NCI-H2107 treated with DMSO at 0.1 percent for 48 hours (cell line): Measurements from ENCODE around the gene KCNIP4.

Experiments used
- DNase-seq: peaks from one replicate; lab custom pipeline; 2025; ENCODE audit not compliant: unreplicated experiment; lab: John Stamatoyannopoulos, UW

KCNIP4 gene

DNA sequence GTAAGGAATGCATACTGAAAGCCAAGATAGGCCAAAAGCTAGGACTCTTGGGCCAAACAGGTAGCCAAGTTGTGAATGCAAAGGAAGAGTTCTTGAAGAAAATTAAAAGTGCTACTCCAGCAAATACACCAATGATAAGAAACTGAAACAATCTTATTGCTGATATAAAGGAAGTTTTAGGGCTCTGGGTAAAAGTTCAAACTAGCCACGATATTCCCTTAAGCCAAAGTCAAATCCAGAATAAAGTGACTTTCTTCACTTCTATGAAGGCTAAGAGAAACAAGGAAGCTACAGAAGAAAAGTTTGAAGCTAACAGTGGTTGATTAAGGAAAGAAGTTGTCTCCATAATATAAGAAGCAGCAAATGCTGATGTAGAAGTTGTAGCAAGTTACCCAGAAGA lies 850.7 kb downstream of the KCNIP4 start:
- DNase-seq = no peak

DNA sequence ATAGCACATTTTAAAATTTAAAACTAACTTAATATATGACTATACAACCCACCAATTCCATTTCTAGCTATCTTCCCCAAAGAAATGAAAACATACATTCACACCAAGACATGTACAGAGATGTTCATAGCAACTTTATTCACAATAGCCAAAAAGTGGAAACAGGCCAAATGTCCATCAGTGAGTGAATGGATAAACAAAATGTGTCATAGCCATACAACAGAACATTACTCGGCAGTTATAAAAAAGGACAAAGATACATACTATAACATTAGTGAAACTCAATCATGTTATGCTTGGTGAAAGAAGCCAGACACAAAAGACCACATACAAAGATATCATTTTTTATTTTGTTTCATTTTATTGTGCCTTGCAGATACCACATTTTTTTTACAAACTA lies 851.5 kb downstream of the KCNIP4 start:
- no peak for DNase-seq

DNA sequence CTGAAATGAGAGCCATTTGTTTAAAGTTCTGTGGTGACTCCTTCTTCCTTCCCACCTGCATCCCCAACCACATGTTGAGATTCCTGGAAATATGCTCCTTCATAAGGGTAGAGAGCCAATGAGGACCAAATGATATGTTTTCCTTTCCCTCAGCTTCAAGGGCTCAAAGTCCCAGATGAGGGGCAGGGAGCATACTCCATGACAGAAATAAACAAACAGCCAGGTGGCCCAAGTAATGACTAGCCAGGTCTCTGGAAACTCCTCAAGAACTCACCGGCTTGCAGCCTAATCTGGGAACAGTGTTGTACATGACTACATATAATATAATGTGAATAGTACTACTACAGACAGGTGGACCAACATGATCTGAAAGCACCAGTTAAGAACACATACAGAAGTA lies 856.0 kb downstream of the KCNIP4 start:
- no peak for DNase-seq

- DNase-seq = no peak
Observed at GRCh38 chr4:21090094-21090666, 858.4 kb downstream of the KCNIP4 start.

GRCh38 chr4:21083413-21083812 lies 865.2 kb downstream of the KCNIP4 start:
- DNase-seq = no peak

GRCh38 chr4:21077967-21078366 lies 870.6 kb downstream of the KCNIP4 start:
- no peak for DNase-seq

DNA sequence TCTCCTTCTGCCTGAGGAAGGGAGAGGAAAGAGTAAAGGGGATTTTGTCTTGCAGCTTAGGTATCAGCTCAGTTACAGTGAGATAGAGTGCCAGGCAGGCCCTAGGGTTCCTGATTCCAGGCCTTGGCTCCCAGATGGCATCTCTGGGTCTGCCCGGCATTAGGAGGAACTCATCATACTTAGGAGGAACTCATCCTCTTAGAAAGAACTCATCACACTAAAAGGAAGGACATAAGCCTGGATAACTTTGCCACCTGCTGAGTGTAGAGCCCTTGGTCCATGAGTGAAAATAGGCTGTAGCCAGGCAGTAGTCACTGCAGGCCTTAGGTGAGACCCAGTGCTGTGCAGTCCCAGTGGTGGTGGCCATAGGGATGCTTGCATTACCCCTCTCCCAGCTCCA lies 881.2 kb downstream of the KCNIP4 start:
- DNase-seq = no peak

- DNase-seq = no peak
Observed at GRCh38 chr4:21061902-21062301, 886.7 kb downstream of the KCNIP4 start.

DNA sequence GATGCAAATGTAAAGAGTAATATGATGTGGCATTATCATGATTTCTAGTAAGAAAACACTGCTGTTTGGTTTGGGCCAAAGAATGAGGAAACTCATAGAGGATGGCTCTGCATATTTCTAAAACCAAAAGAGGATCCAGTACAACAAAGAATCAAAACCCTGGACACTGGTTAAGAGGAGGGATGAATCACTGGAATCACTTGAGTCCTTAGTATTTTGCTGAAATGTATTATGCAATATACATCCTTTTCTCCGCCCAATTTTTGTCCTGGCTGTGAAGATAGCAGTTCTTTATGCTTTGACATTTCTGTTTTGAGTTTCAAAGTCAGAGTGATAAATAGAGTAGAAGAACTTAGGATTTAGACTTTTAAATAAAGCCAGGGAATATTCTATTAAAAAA lies 902.4 kb downstream of the KCNIP4 start:
- no peak for DNase-seq

GRCh38 chr4:21045119-21045518 lies 903.5 kb downstream of the KCNIP4 start:
- DNase-seq = no peak

- DNase-seq = no peak
Observed at GRCh38 chr4:21041708-21042107, 906.9 kb downstream of the KCNIP4 start.

DNA sequence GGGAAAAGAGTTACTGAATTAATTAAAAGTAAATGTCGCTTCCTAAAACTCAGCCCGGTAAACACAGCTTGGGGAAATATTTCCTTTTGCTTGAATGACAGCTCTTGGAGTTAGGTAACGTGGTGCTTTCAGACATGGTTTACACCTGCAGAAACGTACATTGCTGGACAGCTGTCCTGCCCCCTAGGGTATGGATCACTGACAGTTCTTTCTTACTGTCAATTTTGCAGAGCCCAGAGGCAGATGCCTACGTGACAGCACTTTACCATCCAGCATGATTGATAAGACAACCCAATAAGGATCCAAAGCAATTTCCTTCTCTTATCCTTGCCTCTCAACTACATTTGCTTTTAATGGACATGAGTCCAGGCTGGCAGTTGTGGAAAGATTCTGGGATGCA lies 913.8 kb downstream of the KCNIP4 start:
- no peak for DNase-seq

- no peak for DNase-seq
Observed at GRCh38 chr4:21032089-21032645, 916.4 kb downstream of the KCNIP4 start.

- DNase-seq = no peak
Observed at GRCh38 chr4:21018817-21019216, 929.8 kb downstream of the KCNIP4 start.

DNA sequence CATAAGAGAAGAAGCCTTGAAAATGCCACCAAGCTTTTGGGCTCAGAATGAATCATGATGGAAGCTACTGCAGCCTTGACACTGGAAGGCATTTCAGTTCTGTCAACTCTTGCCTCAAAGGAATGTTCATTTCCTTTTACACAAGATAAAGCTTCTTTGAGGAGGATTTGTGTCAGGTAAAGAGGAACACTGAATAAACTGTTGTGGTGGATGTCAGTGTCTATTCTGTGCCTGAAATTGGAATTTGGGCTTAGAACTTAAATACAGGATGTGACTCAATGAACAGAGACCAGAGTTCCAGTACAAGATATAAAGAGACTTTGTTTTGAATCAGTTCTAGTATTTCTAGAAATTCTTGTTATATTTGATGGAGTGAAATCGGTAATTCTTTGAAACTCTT lies 935.1 kb downstream of the KCNIP4 start:
- no peak for DNase-seq

DNA sequence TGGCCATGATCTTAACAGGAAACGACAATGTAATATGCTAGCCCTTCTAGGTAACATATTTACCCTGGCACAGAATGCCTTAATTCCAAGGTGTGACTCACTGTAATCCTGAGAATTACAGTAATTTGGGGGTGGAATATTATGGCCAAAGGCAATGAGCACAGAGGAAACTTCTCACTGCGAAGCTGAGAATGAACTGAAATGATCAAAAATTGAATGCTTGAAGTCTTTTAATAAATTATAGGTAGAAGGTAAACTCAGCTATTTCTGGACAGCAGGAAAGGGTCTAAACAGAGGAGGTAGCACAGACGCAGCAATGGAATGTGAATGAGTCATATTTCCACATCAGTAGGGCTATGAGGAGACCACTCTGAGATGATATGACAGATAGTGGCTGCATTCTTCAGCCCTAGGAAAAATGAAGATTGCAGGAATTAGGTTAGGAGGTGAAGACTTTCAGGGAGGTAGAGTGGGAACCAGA lies 935.7 kb downstream of the KCNIP4 start:
- no peak for DNase-seq

DNA sequence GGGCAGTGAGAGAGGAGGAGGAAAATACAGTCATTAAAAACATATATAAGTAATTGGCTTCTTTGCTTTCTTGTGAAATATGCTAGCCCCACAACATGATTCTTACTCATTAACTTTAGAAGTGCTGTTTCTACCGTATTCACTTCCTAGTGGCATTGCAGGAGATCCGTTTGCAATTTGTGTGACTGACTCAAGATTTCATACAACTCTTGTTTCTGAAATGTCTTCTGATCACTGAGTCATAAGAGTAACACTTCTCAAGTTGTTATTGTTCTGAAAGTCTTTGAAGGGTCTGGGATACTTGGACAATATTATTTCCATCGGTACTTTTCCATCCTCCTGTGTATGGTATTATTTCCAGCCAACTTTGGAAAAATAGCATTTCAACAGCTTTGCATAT lies 937.5 kb downstream of the KCNIP4 start:
- no peak for DNase-seq

DNA sequence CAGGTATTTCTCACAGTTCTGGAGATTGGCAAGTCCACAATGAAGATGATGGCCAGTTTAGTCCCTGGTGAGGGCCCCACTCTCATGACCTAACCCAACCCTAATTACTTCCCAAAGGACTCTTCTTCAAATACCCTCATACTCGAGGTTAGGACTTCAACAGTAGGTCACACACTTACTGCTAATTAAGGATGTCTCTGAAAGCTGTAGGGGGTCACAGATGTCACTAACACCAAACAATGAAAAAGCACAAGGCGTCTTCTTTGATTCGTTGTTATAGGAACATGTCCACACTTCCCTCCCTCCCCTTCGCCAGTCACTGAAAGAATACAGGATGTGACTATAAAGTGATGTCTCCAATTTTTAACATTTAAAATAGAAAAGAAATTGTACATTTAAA lies 938.6 kb downstream of the KCNIP4 start:
- DNase-seq = no peak

GRCh38 chr4:21005647-21006046 lies 942.9 kb downstream of the KCNIP4 start:
- no peak for DNase-seq

DNA sequence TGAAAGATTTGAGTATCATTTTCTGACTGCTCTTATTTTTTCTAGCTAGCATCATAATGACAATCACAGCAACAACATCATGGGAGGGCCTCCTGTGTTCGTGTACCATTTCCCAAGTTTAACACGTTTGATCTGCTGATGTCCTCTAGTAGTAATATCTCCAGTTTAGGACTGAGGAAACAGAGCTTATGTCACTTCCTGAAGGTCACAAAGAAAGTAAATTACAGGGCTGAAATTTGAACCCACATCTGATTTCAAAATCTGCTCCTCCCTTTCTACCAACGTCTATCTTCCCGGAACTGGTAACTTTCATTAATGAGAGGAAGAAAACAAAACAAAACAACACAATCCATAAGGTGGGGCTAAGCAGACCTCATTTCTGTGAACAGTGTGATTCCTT lies 945.6 kb downstream of the KCNIP4 start:
- DNase-seq = no peak

DNA sequence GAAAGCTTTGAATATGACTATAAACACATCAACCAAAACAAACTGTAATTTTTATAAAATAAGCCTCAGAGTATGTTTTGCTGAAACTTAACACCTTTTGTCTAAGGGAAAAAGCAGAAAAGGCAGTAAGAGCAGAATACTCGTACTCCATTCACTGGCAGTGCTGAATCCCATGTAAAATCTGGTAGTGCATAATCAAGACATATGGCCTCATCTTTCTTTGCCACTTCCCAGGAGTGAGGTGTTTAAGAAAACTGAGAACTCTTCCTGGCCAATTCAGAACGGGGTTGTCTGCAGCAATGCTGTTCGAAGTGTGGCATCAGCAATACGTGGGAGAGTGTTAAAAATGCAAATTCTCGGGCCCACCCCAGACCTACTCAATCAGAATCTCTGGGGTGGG lies 946.3 kb downstream of the KCNIP4 start:
- no peak for DNase-seq

DNA sequence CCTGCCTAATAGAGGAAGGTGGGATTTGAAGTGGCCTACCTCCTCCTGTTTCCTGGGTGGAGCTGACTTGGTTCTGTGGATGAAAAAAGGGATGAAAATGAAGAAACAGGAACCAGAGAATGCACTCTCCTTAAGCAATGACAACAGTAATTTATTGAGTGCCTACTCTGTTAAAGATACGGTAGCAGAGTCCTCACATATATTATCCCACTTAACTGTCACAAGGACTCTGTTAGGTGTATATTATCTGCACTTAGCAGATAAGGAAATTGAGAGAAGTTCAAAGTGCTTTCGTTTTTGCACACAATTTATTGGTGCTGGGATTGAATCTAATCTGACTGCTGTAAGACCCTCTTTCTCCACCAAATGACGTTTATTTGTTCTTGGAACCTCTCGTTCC lies 947.1 kb downstream of the KCNIP4 start:
- no peak for DNase-seq

DNA sequence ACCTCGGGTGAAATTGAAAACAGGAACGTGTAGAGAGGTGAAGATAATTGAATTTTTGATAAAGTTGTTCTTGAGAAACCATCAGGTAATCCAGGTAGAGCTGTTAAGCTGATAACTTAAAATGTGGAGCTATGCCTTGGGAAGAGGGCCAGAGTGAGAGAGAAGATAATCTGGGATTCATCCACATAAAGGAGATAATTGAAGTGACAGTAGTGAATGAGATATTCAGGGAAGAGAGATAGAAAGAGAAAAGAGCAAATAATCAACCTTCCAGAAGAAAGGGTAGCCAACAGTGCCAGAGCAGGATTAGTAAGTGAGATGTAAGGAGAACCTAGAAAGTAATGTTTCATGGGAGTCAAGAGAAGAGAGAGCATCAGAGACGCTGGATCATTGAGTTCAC lies 950.7 kb downstream of the KCNIP4 start:
- no peak for DNase-seq
